ENCODE results near the gene ETV6.

The ETV6 gene

GRCh38 chr12:11609045-11609444 lies 40.4 kb upstream of the ETV6 start:
- TF ChIP-seq, protein P1, sequence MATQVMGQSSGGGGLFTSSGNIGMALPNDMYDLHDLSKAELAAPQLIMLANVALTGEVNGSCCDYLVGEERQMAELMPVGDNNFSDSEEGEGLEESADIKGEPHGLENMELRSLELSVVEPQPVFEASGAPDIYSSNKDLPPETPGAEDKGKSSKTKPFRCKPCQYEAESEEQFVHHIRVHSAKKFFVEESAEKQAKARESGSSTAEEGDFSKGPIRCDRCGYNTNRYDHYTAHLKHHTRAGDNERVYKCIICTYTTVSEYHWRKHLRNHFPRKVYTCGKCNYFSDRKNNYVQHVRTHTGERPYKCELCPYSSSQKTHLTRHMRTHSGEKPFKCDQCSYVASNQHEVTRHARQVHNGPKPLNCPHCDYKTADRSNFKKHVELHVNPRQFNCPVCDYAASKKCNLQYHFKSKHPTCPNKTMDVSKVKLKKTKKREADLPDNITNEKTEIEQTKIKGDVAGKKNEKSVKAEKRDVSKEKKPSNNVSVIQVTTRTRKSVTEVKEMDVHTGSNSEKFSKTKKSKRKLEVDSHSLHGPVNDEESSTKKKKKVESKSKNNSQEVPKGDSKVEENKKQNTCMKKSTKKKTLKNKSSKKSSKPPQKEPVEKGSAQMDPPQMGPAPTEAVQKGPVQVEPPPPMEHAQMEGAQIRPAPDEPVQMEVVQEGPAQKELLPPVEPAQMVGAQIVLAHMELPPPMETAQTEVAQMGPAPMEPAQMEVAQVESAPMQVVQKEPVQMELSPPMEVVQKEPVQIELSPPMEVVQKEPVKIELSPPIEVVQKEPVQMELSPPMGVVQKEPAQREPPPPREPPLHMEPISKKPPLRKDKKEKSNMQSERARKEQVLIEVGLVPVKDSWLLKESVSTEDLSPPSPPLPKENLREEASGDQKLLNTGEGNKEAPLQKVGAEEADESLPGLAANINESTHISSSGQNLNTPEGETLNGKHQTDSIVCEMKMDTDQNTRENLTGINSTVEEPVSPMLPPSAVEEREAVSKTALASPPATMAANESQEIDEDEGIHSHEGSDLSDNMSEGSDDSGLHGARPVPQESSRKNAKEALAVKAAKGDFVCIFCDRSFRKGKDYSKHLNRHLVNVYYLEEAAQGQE (IDR thresholded peaks at IDR 0.05; ENCODE audit: insufficient read depth in 1 of 2, low read depth in 2 of 2, low read length in 2 of 2) = no peak
- no peak for TF ChIP-seq TAF1 (IDR thresholded peaks at IDR 0.05; ENCODE audit: borderline replicate concordance, insufficient read depth, low read length)
- no peak for TF ChIP-seq FOXP2 (optimal IDR thresholded peaks at IDR 0.05; ENCODE audit: borderline replicate concordance, extremely low read depth, extremely low read length, insufficient read depth)
- TF ChIP-seq POLR2AphosphoS5 (IDR thresholded peaks at IDR 0.05; ENCODE audit: low read depth, low read length) = no peak
- no peak for TF ChIP-seq SIN3A (IDR thresholded peaks at IDR 0.05; ENCODE audit: borderline replicate concordance, insufficient read depth, low read length)

- TF ChIP-seq POLR2AphosphoS5 (IDR thresholded peaks at IDR 0.05; ENCODE audit: low read depth, low read length) (no peak), FOXP2 (optimal IDR thresholded peaks at IDR 0.05; ENCODE audit: borderline replicate concordance, extremely low read depth, extremely low read length, insufficient read depth) (no peak), TAF1 (IDR thresholded peaks at IDR 0.05; ENCODE audit: borderline replicate concordance, insufficient read depth, low read length) (no peak), SIN3A (IDR thresholded peaks at IDR 0.05; ENCODE audit: borderline replicate concordance, insufficient read depth, low read length) (no peak)
- TF ChIP-seq, protein P1 (IDR thresholded peaks at IDR 0.05; ENCODE audit: insufficient read depth in 1 of 2, low read depth in 2 of 2, low read length in 2 of 2) = no peak
Measured at GRCh38 chr12:11615481-11615880, 34.0 kb upstream of the ETV6 start.

GRCh38 chr12:11618046-11618445 lies 31.4 kb upstream of the ETV6 start:
- TF ChIP-seq FOXP2 (optimal IDR thresholded peaks at IDR 0.05; ENCODE audit: borderline replicate concordance, extremely low read depth, extremely low read length, insufficient read depth) (no peak), POLR2AphosphoS5 (IDR thresholded peaks at IDR 0.05; ENCODE audit: low read depth, low read length) (no peak), SIN3A (IDR thresholded peaks at IDR 0.05; ENCODE audit: borderline replicate concordance, insufficient read depth, low read length) (no peak), TAF1 (IDR thresholded peaks at IDR 0.05; ENCODE audit: borderline replicate concordance, insufficient read depth, low read length) (no peak)
- TF ChIP-seq, protein P1 (IDR thresholded peaks at IDR 0.05; ENCODE audit: insufficient read depth in 1 of 2, low read depth in 2 of 2, low read length in 2 of 2) = no peak

GRCh38 chr12:11621797-11622423 lies 27.6 kb upstream of the ETV6 start:
- TF ChIP-seq FOXP2 (optimal IDR thresholded peaks at IDR 0.05; ENCODE audit: borderline replicate concordance, extremely low read depth, extremely low read length, insufficient read depth) (no peak), SIN3A (IDR thresholded peaks at IDR 0.05; ENCODE audit: borderline replicate concordance, insufficient read depth, low read length) (no peak), TAF1 (IDR thresholded peaks at IDR 0.05; ENCODE audit: borderline replicate concordance, insufficient read depth, low read length) (no peak), POLR2AphosphoS5 (IDR thresholded peaks at IDR 0.05; ENCODE audit: low read depth, low read length) (no peak)
- TF ChIP-seq, protein P1 (IDR thresholded peaks at IDR 0.05; ENCODE audit: insufficient read depth in 1 of 2, low read depth in 2 of 2, low read length in 2 of 2) = no peak
